ENCODE data around the gene PALMD.

- TF ChIP-seq, protein P1, sequence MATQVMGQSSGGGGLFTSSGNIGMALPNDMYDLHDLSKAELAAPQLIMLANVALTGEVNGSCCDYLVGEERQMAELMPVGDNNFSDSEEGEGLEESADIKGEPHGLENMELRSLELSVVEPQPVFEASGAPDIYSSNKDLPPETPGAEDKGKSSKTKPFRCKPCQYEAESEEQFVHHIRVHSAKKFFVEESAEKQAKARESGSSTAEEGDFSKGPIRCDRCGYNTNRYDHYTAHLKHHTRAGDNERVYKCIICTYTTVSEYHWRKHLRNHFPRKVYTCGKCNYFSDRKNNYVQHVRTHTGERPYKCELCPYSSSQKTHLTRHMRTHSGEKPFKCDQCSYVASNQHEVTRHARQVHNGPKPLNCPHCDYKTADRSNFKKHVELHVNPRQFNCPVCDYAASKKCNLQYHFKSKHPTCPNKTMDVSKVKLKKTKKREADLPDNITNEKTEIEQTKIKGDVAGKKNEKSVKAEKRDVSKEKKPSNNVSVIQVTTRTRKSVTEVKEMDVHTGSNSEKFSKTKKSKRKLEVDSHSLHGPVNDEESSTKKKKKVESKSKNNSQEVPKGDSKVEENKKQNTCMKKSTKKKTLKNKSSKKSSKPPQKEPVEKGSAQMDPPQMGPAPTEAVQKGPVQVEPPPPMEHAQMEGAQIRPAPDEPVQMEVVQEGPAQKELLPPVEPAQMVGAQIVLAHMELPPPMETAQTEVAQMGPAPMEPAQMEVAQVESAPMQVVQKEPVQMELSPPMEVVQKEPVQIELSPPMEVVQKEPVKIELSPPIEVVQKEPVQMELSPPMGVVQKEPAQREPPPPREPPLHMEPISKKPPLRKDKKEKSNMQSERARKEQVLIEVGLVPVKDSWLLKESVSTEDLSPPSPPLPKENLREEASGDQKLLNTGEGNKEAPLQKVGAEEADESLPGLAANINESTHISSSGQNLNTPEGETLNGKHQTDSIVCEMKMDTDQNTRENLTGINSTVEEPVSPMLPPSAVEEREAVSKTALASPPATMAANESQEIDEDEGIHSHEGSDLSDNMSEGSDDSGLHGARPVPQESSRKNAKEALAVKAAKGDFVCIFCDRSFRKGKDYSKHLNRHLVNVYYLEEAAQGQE (IDR thresholded peaks at IDR 0.05; ENCODE audit: insufficient replicate concordance, low read depth), result no peak
- TF ChIP-seq, protein P2, sequence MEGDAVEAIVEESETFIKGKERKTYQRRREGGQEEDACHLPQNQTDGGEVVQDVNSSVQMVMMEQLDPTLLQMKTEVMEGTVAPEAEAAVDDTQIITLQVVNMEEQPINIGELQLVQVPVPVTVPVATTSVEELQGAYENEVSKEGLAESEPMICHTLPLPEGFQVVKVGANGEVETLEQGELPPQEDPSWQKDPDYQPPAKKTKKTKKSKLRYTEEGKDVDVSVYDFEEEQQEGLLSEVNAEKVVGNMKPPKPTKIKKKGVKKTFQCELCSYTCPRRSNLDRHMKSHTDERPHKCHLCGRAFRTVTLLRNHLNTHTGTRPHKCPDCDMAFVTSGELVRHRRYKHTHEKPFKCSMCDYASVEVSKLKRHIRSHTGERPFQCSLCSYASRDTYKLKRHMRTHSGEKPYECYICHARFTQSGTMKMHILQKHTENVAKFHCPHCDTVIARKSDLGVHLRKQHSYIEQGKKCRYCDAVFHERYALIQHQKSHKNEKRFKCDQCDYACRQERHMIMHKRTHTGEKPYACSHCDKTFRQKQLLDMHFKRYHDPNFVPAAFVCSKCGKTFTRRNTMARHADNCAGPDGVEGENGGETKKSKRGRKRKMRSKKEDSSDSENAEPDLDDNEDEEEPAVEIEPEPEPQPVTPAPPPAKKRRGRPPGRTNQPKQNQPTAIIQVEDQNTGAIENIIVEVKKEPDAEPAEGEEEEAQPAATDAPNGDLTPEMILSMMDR (IDR thresholded peaks at IDR 0.05; ENCODE audit: insufficient read depth, low read length), result no peak
Observed at GRCh38 chr1:99644279-99645004, 1.5 kb upstream of the PALMD start.
